GM19438 (cell line): ENCODE measurements around the gene DMRTB1.

ENCODE experiments used
- ATAC-seq: cut with Tn5 transposase; IDR thresholded peaks from one replicate; pipeline ENCODE4 v1.9.1; 2021; ENCODE audit warnings: low read depth; ENCODE audit not compliant: unreplicated experiment

The DMRTB1 gene

GRCh38 chr1:53484705-53485477, 25.7 kb downstream of the DMRTB1 start:
- no peak for ATAC-seq

GRCh38 chr1:53485478-53486394, 26.5 kb downstream of the DMRTB1 start:
- no peak for ATAC-seq

GRCh38 chr1:53486395-53487026, 27.3 kb downstream of the DMRTB1 start:
- no peak for ATAC-seq

- ATAC-seq, result no peak
Observed at GRCh38 chr1:53490351-53490750, 31.2 kb downstream of the DMRTB1 start.

GRCh38 chr1:53495633-53496345, 36.6 kb downstream of the DMRTB1 start:
- ATAC-seq, result no peak

GRCh38 chr1:53498555-53499131, 39.4 kb downstream of the DMRTB1 start:
- ATAC-seq, result no peak

GRCh38 chr1:53499257-53500203, 40.3 kb downstream of the DMRTB1 start:
- no peak for ATAC-seq

- no peak for ATAC-seq
Observed at GRCh38 chr1:53500204-53501064, 41.2 kb downstream of the DMRTB1 start.

GRCh38 chr1:53501065-53502005, 42.1 kb downstream of the DMRTB1 start:
- ATAC-seq, result no peak

GRCh38 chr1:53502641-53503432, 43.6 kb downstream of the DMRTB1 start:
- no peak for ATAC-seq

- no peak for ATAC-seq
Observed at GRCh38 chr1:53503433-53504217, 44.4 kb downstream of the DMRTB1 start.

- no peak for ATAC-seq
Observed at GRCh38 chr1:53504901-53505300, 45.7 kb downstream of the DMRTB1 start.

- ATAC-seq, result no peak
Observed at GRCh38 chr1:53505401-53505800, 46.2 kb downstream of the DMRTB1 start.

- ATAC-seq, result no peak
Observed at GRCh38 chr1:53505891-53506290, 46.7 kb downstream of the DMRTB1 start.

GRCh38 chr1:53506355-53507050, 47.3 kb downstream of the DMRTB1 start:
- no peak for ATAC-seq
